H9 (cell line): ENCODE measurements around the gene VPS33A. TPM values are rescaled to one million over a fixed set of nuclear protein-coding genes. Genes with fewer than 3 reads are reported as not detected.
A peak's percentile ranks its signal among the peaks of the same experiment; 100 is the strongest.

Experiments
- DNase-seq: peaks from one replicate; pipeline ENCODE4 v3.0.0-alpha.2; 2017
- H2AFZ ChIP-seq: one replicate; pipeline ENCODE4 v1.6.1; 2013; ENCODE audit warnings: mild to moderate bottlenecking, low read length, control low read depth, moderate library complexity
- H2AK5ac ChIP-seq: 2 replicates; pipeline ENCODE4 v1.6.1; 2013; ENCODE audit warnings: low read length, control low read depth, mixed read lengths; ENCODE audit not compliant: insufficient read length
- H2BK120ac ChIP-seq: one replicate; pipeline ENCODE4 v1.6.1; 2013; ENCODE audit warnings: low read depth, mild to moderate bottlenecking, low read length, control low read depth, inconsistent platforms; ENCODE audit not compliant: poor library complexity, severe bottlenecking
- H2BK12ac ChIP-seq: 2 replicates; pipeline ENCODE4 v1.6.1; 2013; ENCODE audit warnings: low read length, control low read depth, mixed read lengths, low read depth; ENCODE audit not compliant: insufficient read length
- H2BK15ac ChIP-seq: 2 replicates; pipeline ENCODE4 v1.6.1; 2013; ENCODE audit warnings: low read depth, low read length, control low read depth
- H2BK20ac ChIP-seq: one replicate; pipeline ENCODE4 v1.6.1; 2013; ENCODE audit warnings: low read depth, mild to moderate bottlenecking, low read length, control low read depth, inconsistent platforms; ENCODE audit not compliant: poor library complexity, severe bottlenecking
- H2BK5ac ChIP-seq: 2 replicates; pipeline ENCODE4 v1.6.1; 2013; ENCODE audit warnings: low read length, control low read depth, mixed read lengths; ENCODE audit not compliant: insufficient read length
- H3K14ac ChIP-seq: 2 replicates; pipeline ENCODE4 v1.6.1; 2013; ENCODE audit warnings: low read length, control low read depth; ENCODE audit not compliant: insufficient read depth
- H3K18ac ChIP-seq: 2 replicates; pipeline ENCODE4 v1.6.1; 2013; ENCODE audit warnings: low read depth, mild to moderate bottlenecking, mixed read lengths, low read length, control low read depth; ENCODE audit not compliant: insufficient read length
- H3K23ac ChIP-seq: 2 replicates; pipeline ENCODE4 v1.6.1; 2013; ENCODE audit warnings: low read length, control low read depth, mixed read lengths, low read depth; ENCODE audit not compliant: insufficient read length
- H3K23me2 ChIP-seq: 2 replicates; pipeline ENCODE4 v1.6.1; 2013; ENCODE audit warnings: low read depth, mild to moderate bottlenecking, mixed read lengths, low read length, control low read depth; ENCODE audit not compliant: insufficient read length, poor library complexity, severe bottlenecking
- H3K27ac ChIP-seq: 2 replicates; pipeline ENCODE4 v1.5.1; 2013; ENCODE audit warnings: low read length, control low read depth, mixed read lengths, low read depth; ENCODE audit not compliant: insufficient read length
- H3K27me3 ChIP-seq: 2 replicates; pipeline ENCODE4 v1.6.1; 2013; ENCODE audit warnings: low read length, control low read depth, inconsistent platforms; ENCODE audit not compliant: insufficient read depth
- H3K4ac ChIP-seq: 2 replicates; pipeline ENCODE4 v1.6.1; 2013; ENCODE audit warnings: low read depth, mild to moderate bottlenecking, control low read depth, inconsistent platforms, low read length, moderate library complexity
- H3K4me1 ChIP-seq: 2 replicates; pipeline ENCODE4 v1.6.1; 2013; ENCODE audit warnings: low read length, control low read depth, inconsistent platforms; ENCODE audit not compliant: insufficient read depth
- H3K4me2 ChIP-seq: 2 replicates; pipeline ENCODE4 v1.6.1; 2013; ENCODE audit warnings: low read length, control low read depth, mixed read lengths; ENCODE audit not compliant: insufficient read length, insufficient read depth
- H3K56ac ChIP-seq: 2 replicates; pipeline ENCODE4 v1.6.1; 2013; ENCODE audit warnings: low read depth, mild to moderate bottlenecking, mixed read lengths, low read length, control low read depth; ENCODE audit not compliant: insufficient read length
- H3K79me1 ChIP-seq: 2 replicates; pipeline ENCODE4 v1.6.1; 2013; ENCODE audit warnings: low read depth, mild to moderate bottlenecking, moderate library complexity, low read length, control low read depth, inconsistent platforms; ENCODE audit not compliant: insufficient read depth, poor library complexity, severe bottlenecking
- H3K79me2 ChIP-seq: 2 replicates; pipeline ENCODE4 v1.6.1; 2013; ENCODE audit warnings: low read length, control low read depth, inconsistent platforms; ENCODE audit not compliant: insufficient read depth
- H3K9ac ChIP-seq: 2 replicates; pipeline ENCODE4 v1.6.1; 2013; ENCODE audit warnings: low read length, control low read depth, mixed read lengths; ENCODE audit not compliant: insufficient read length; ENCODE audit errors: extremely low read depth
- H3K9me3 ChIP-seq: one replicate; pipeline ENCODE4 v1.6.1; 2013; ENCODE audit warnings: low read depth, low read length, inconsistent platforms; ENCODE audit not compliant: control insufficient read depth
- H3T11ph ChIP-seq: one replicate; pipeline ENCODE4 v1.6.1; 2013; ENCODE audit warnings: mild to moderate bottlenecking, low read length, control low read depth, inconsistent platforms
- H4K20me1 ChIP-seq: one replicate; pipeline ENCODE4 v1.6.1; 2013; ENCODE audit not compliant: control insufficient read depth, insufficient read length, insufficient read depth
- H4K5ac ChIP-seq: 2 replicates; pipeline ENCODE4 v1.6.1; 2013; ENCODE audit warnings: low read depth, mild to moderate bottlenecking, mixed read lengths, low read length, control low read depth; ENCODE audit not compliant: insufficient read length
- H4K8ac ChIP-seq: replicated peaks from 2 replicates; pipeline ENCODE4 v1.6.1; 2013; ENCODE audit warnings: low read length, control low read depth, mixed read lengths, low read depth; ENCODE audit not compliant: insufficient read length
- H4K91ac ChIP-seq: 2 replicates; pipeline ENCODE4 v1.6.1; 2013; ENCODE audit warnings: low read depth, mild to moderate bottlenecking, moderate library complexity, mixed read lengths, low read length, control low read depth; ENCODE audit not compliant: insufficient read length
- H3K27ac Mint-ChIP-seq, 3 experiments: 2 replicates in 2 of 3; 3 replicates in 1 of 3; pipeline ENCODE4 v1.8.0; 2020 to 2021; ENCODE audit warnings: mixed read lengths in 3 of 3, mild to moderate bottlenecking in 1 of 3, moderate library complexity in 1 of 3
- H3K27me3 Mint-ChIP-seq: 2 replicates; pipeline ENCODE4 v1.8.0; 2021; ENCODE audit warnings: low read depth, mild to moderate bottlenecking, moderate library complexity, mixed read lengths
- H3K36me3 Mint-ChIP-seq, 3 experiments: 2 replicates in 2 of 3; 3 replicates in 1 of 3; pipeline ENCODE4 v1.8.0; 2020 to 2021; ENCODE audit warnings: low read depth in 3 of 3, mixed read lengths in 3 of 3; ENCODE audit not compliant: insufficient read depth in 1 of 3
- H3K4me1 Mint-ChIP-seq, 2 experiments: 2 replicates each; pipeline ENCODE4 v1.8.0; 2020; ENCODE audit warnings: mixed read lengths in 2 of 2
- H3K4me3 Mint-ChIP-seq, 2 experiments: 2 replicates in 1 of 2; 3 replicates in 1 of 2; pipeline ENCODE4 v1.8.0; 2020 to 2021; ENCODE audit warnings: mild to moderate bottlenecking in 2 of 2, mixed read lengths in 2 of 2, moderate library complexity in 1 of 2
- H3K9me3 Mint-ChIP-seq, 2 experiments: 2 replicates in 1 of 2; 3 replicates in 1 of 2; pipeline ENCODE4 v1.8.0; 2020; ENCODE audit warnings: mild to moderate bottlenecking in 2 of 2, mixed read lengths in 2 of 2, moderate library complexity in 1 of 2
- WGBS: extraction: QIAGEN DNeasy Blood & Tissue Kit; methylation state at CpG from one replicate; pipeline ENCODE4 v1.1.7; 2013; ENCODE audit warnings: missing lambda C conversion rate, low lambda C conversion rate, mixed read lengths; ENCODE audit not compliant: insufficient read length; ENCODE audit errors: extremely low coverage; 5-methylcytosine and 5-hydroxymethylcytosine counted together
- total RNA-seq: library from RNA; stranded (reverse); gene quantifications from 2 replicates; pipeline ENCODE4 v1.2.1, GENCODE V29; 2021
- TF ChIP-seq, protein P1 (sequence below): fragments of 200-600 bp; sonication (generic); conservative IDR thresholded peaks from 3 replicates; pipeline ENCODE4 v1.8.0; 2021; ENCODE audit warnings: antibody characterized with exemption, mild to moderate bottlenecking

The VPS33A gene
- total RNA-seq, 1 experiment from 2014 or later: 45.9 TPM

DNA sequence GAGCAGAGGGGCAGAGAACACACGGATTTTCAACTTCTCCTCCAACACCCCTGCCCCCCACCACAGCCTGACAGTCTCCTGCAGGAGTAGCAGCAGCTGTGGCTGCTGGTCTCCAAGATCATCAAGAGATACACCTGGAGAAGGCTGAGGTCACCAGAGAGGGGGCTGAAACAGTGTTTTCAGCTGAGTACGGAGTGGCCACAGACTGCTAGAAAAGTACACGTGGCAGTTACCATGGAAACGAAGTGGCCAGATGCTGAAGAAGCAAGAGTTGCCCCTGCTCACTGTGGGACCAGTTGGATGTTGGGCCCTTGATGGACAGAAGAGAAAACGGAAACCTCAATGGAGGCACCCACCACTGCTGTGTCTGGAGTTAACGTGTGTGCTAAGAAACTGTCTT lies 35.5 kb downstream of the VPS33A start:
- H3K18ac ChIP-seq: no peak overlapping the region
- no peak overlapping the region for H2AFZ ChIP-seq
- H3T11ph ChIP-seq: no peak overlapping the region
- Mint-ChIP-seq H3K36me3 (peaks cover 6 to 40% (median 21%) of the 10 kb centered on the region in 3 experiments), H3K27me3 (no peaks in the 10 kb centered on the region; the same call in 1 of the 2 replicates), H3K4me1 (peaks cover 0 to 8% of the 10 kb centered on the region in 2 experiments), H3K4me3 (no peak overlapping the region), H3K27ac (peak overlapping the region in 1 of 3 experiments; percentile 49; a peak in 1 of 7 replicates), H3K9me3 (no peaks in the 10 kb centered on the region; a peak in 1 of 5 replicates)
- no peak overlapping the region for H3K56ac ChIP-seq
- H2BK12ac ChIP-seq: no peak overlapping the region
- H3K23ac ChIP-seq: no peak overlapping the region
- H4K91ac ChIP-seq: no peak overlapping the region
- no peak overlapping the region for H2BK15ac ChIP-seq
- no peaks in the 10 kb centered on the region for H3K79me1 ChIP-seq
- no peak overlapping the region for H3K4ac ChIP-seq
- H4K8ac ChIP-seq: no peak overlapping the region
- no peak overlapping the region for H3K27ac ChIP-seq
- no peak for DNase-seq
- H3K27me3 ChIP-seq: no peaks in the 10 kb centered on the region
- no peaks in the 10 kb centered on the region for H4K20me1 ChIP-seq
- no peaks in the 10 kb centered on the region for H3K79me2 ChIP-seq
- no peak overlapping the region for H2BK20ac ChIP-seq
- H3K4me2 ChIP-seq: no peak overlapping the region
- no peak overlapping the region for H2BK120ac ChIP-seq
- TF ChIP-seq, protein P1, sequence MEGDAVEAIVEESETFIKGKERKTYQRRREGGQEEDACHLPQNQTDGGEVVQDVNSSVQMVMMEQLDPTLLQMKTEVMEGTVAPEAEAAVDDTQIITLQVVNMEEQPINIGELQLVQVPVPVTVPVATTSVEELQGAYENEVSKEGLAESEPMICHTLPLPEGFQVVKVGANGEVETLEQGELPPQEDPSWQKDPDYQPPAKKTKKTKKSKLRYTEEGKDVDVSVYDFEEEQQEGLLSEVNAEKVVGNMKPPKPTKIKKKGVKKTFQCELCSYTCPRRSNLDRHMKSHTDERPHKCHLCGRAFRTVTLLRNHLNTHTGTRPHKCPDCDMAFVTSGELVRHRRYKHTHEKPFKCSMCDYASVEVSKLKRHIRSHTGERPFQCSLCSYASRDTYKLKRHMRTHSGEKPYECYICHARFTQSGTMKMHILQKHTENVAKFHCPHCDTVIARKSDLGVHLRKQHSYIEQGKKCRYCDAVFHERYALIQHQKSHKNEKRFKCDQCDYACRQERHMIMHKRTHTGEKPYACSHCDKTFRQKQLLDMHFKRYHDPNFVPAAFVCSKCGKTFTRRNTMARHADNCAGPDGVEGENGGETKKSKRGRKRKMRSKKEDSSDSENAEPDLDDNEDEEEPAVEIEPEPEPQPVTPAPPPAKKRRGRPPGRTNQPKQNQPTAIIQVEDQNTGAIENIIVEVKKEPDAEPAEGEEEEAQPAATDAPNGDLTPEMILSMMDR: no peak
- H3K9ac ChIP-seq: no peak overlapping the region
- no peak overlapping the region for H3K14ac ChIP-seq
- no peaks in the 10 kb centered on the region for H3K9me3 ChIP-seq
- no peak overlapping the region for H4K5ac ChIP-seq
- H2AK5ac ChIP-seq: no peak overlapping the region
- no peaks in the 10 kb centered on the region for H3K4me1 ChIP-seq
- WGBS: no CpG with 5 or more reads among the region's 6 CpGs
- no peak overlapping the region for H2BK5ac ChIP-seq
- peaks cover 7% of the 10 kb centered on the region for H3K23me2 ChIP-seq
